Neural cell (in vitro differentiated cells): Measurements from ENCODE around the gene SLC16A13.

ENCODE experiments used
- EZH2 ChIP-seq: fragments of 200-600, 300-800 bp; shearing (Covaris generic), sonication (generic); IDR thresholded peaks from 2 replicates; pipeline ENCODE4 v1.6.1; 2014; ENCODE audit warnings: antibody characterized with exemption, low read length, borderline replicate concordance, mild to moderate bottlenecking; ENCODE audit not compliant: insufficient read depth, poor library complexity, severe bottlenecking
- TF ChIP-seq, protein P1 (sequence below): fragments of 450-650 bp; IDR thresholded peaks from 2 replicates; pipeline ENCODE4 v1.5.1; 2014; ENCODE audit warnings: antibody characterized with exemption, mild to moderate bottlenecking, moderate library complexity; ENCODE audit not compliant: poor library complexity, severe bottlenecking

DNA sequence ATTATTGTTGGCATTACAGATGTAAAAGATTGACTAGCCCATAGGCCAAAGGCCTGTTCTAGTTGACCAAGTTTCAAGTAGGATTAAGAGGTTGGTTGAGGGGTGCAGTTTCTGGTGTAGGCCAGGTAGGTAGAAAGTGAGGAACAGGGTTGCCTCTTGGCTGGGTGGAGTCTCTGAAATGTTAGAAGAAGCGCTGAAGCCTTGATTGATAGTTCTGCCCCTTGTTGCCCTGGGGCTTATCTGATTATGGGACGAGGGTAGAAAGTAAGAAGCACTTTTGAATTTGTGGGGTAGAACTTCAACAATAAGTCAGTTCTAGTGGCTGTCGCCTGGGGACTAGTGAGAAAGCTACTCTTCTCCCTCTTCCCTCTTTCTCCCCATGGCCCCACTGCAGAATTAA, 6.7 kb upstream of the SLC16A13 start:
- TF ChIP-seq, protein P1, sequence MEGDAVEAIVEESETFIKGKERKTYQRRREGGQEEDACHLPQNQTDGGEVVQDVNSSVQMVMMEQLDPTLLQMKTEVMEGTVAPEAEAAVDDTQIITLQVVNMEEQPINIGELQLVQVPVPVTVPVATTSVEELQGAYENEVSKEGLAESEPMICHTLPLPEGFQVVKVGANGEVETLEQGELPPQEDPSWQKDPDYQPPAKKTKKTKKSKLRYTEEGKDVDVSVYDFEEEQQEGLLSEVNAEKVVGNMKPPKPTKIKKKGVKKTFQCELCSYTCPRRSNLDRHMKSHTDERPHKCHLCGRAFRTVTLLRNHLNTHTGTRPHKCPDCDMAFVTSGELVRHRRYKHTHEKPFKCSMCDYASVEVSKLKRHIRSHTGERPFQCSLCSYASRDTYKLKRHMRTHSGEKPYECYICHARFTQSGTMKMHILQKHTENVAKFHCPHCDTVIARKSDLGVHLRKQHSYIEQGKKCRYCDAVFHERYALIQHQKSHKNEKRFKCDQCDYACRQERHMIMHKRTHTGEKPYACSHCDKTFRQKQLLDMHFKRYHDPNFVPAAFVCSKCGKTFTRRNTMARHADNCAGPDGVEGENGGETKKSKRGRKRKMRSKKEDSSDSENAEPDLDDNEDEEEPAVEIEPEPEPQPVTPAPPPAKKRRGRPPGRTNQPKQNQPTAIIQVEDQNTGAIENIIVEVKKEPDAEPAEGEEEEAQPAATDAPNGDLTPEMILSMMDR: no peak
- no peak for TF ChIP-seq EZH2
